BJ (cell line): ENCODE data around the gene NACC2. TPM values are rescaled to one million over a fixed set of nuclear protein-coding genes. Genes with fewer than 3 reads are reported as not detected.

ENCODE experiments used
- CTCF ChIA-PET: fragments of 350-600 bp; formaldehyde crosslinking; extraction: SDS; loops from one replicate; lab custom pipeline; 2021; ENCODE audit warnings: antibody characterized with exemption, inconsistent platforms; lab: Yijun Ruan, JAX
- POLR2A ChIA-PET: fragments of 300-600 bp; sonication (Branson Sonifier 250); formaldehyde crosslinking; extraction: SDS; loops from one replicate; lab custom pipeline; 2021; ENCODE audit warnings: antibody characterized with exemption; lab: Charles Lee
- DNase-seq: peaks from one replicate; pipeline ENCODE4 v3.0.0-alpha.2; 2011; ENCODE audit warnings: low read depth
- H3K27me3 ChIP-seq: 2 replicates; pipeline ENCODE4 v1.6.0; 2011; ENCODE audit warnings: low read length; ENCODE audit not compliant: control insufficient read depth, insufficient read depth
- H3K36me3 ChIP-seq: 2 replicates; pipeline ENCODE4 v1.5.1; 2011; ENCODE audit warnings: low read length; ENCODE audit not compliant: control insufficient read depth, insufficient read depth
- H3K4me3 ChIP-seq: 2 replicates; pipeline ENCODE4 v1.5.1; 2011; ENCODE audit warnings: low read depth, mild to moderate bottlenecking, control low read depth, low read length
- polyA plus RNA-seq: library from polyadenylated mRNA; depleted of rRNA; stranded (reverse); fragments of >200 nt; gene quantifications from 2 replicates; pipeline ENCODE4 v1.2.3, GENCODE V29; 2011
- TF ChIP-seq, protein P1 (sequence below): IDR thresholded peaks from 2 replicates; pipeline ENCODE4 v1.5.1; 2011; ENCODE audit warnings: low read depth, mild to moderate bottlenecking, control low read depth, inconsistent platforms, low read length, moderate library complexity; ENCODE audit not compliant: insufficient read depth

NACC2 gene
- polyA plus RNA-seq, 1 experiment, result 19.2 TPM

DNA sequence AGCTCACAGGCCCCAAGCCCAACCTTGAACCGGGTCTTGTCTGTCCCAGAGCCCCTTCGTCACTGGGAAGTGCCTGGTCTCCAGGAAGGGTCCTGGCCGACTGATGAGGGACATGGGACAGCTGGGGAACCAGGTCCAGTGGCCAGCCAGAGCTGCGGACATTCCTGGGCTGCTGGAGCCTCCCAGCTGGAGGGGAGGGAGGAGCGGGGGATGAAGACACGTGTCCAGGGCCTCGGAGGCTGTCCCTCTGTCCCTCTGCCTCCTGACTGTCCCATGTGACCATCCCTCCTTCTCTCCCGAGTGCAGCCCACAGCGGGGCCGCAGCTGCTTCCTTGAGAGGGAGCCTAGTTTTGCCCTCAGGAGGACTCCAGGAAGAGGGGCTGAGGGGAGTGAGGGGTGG, 92.2 kb downstream of the NACC2 start:
- POLR2A ChIA-PET, result no interaction called here
- TF ChIP-seq, protein P1, sequence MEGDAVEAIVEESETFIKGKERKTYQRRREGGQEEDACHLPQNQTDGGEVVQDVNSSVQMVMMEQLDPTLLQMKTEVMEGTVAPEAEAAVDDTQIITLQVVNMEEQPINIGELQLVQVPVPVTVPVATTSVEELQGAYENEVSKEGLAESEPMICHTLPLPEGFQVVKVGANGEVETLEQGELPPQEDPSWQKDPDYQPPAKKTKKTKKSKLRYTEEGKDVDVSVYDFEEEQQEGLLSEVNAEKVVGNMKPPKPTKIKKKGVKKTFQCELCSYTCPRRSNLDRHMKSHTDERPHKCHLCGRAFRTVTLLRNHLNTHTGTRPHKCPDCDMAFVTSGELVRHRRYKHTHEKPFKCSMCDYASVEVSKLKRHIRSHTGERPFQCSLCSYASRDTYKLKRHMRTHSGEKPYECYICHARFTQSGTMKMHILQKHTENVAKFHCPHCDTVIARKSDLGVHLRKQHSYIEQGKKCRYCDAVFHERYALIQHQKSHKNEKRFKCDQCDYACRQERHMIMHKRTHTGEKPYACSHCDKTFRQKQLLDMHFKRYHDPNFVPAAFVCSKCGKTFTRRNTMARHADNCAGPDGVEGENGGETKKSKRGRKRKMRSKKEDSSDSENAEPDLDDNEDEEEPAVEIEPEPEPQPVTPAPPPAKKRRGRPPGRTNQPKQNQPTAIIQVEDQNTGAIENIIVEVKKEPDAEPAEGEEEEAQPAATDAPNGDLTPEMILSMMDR, result no peak
- DNase-seq, result no peak
- Histone ChIP-seq H3K4me3 (no peak overlapping the region), H3K27me3 (no peaks in the 10 kb centered on the region), H3K36me3 (peaks cover 2% of the 10 kb centered on the region)
- CTCF ChIA-PET, result no interaction called here

DNA sequence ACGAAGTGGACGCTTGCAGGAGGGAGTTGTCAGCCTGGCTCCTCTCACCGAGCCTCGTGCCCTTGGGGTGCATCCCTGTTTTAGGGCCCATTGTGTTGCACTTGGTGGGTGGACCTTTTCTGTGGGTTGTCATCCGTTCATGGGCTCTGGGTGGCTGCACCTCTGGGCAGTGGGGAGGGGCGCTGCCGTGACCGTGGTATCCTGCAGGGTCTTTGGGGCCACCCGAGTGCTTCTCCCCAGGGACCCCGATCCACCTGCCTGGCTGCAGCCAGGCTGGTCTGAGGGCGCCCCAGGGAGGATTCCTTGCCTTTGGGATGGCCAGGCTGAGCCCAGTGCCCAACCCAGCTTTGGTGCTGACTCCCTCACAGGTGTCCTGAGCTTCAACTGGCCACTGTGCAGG, 92.9 kb downstream of the NACC2 start:
- no peak for DNase-seq
- H3K36me3 ChIP-seq, result peaks cover 2% of the 10 kb centered on the region
- no peak overlapping the region for H3K4me3 ChIP-seq
- TF ChIP-seq, protein P1, result no peak
- H3K27me3 ChIP-seq, result no peaks in the 10 kb centered on the region
- POLR2A ChIA-PET, result no interaction called here
- CTCF ChIA-PET, result no interaction called here

GRCh38 chr9:136001231-136001630, 93.9 kb downstream of the NACC2 start:
- Histone ChIP-seq H3K27me3 (no peaks in the 10 kb centered on the region), H3K36me3 (peaks cover 2% of the 10 kb centered on the region), H3K4me3 (no peak overlapping the region)
- TF ChIP-seq, protein P1, result no peak
- DNase-seq, result no peak
- POLR2A ChIA-PET, result no interaction called here
- CTCF ChIA-PET, result interaction anchor here (0.9 kb wide), 1 partner anchor 9 kb away, joined by 3 read pairs; no protein-coding TSS in a partner anchor

GRCh38 chr9:135998410-135999071, 96.5 kb downstream of the NACC2 start:
- no peak for DNase-seq
- H3K4me3 ChIP-seq, result no peak overlapping the region
- H3K36me3 ChIP-seq, result no peaks in the 10 kb centered on the region
- TF ChIP-seq, protein P1, result no peak
- no peaks in the 10 kb centered on the region for H3K27me3 ChIP-seq
- ChIA-PET CTCF (no interaction called here), POLR2A (no interaction called here)

- Histone ChIP-seq H3K4me3 (no peak overlapping the region), H3K36me3 (no peaks in the 10 kb centered on the region), H3K27me3 (no peaks in the 10 kb centered on the region)
- ChIA-PET CTCF (no interaction called here), POLR2A (no interaction called here)
- no peak for DNase-seq
- TF ChIP-seq, protein P1, result no peak
Measured at GRCh38 chr9:135998016-135998380, 97.1 kb downstream of the NACC2 start.
